H1 (cell line): ENCODE results near the gene MXD1. TPM values are rescaled to one million over a fixed set of nuclear protein-coding genes. Genes with fewer than 3 reads are reported as not detected.

ENCODE experiments used
- JUND ChIP-seq: IDR thresholded peaks from 2 replicates; pipeline ENCODE4 v1.6.1; 2011; ENCODE audit warnings: mild to moderate bottlenecking, improper control_type of control experiment, low read length
- KDM1A ChIP-seq: fragments of 200-600, 300-600 bp; sonication (generic); IDR thresholded peaks from 2 replicates; pipeline ENCODE4 v1.7.1; 2016; ENCODE audit warnings: mild to moderate bottlenecking, low read length, borderline replicate concordance
- RBBP5 ChIP-seq: IDR thresholded peaks from 2 replicates; pipeline ENCODE4 v1.7.1; 2012; ENCODE audit warnings: low read depth, mild to moderate bottlenecking, inconsistent platforms, low read length, moderate library complexity, borderline replicate concordance
- RFX5 ChIP-seq: IDR thresholded peaks from 2 replicates; pipeline ENCODE4 v1.6.1; 2011; ENCODE audit warnings: low read depth, low read length, improper control_type of control experiment, borderline replicate concordance
- SIN3A ChIP-seq, 2 experiments: IDR thresholded peaks in 1 of 2; conservative IDR thresholded peaks in 1 of 2; 2 replicates each; pipeline ENCODE4 v1.6.1; 2011 to 2012; ENCODE audit warnings: low read length in 2 of 2, improper control_type of control experiment in 1 of 2, low read depth in 1 of 2, mild to moderate bottlenecking in 1 of 2
- SP2 ChIP-seq: IDR thresholded peaks from 2 replicates; pipeline ENCODE4 v1.6.1; 2012; ENCODE audit warnings: mild to moderate bottlenecking, low read length, inconsistent platforms
- YY1 ChIP-seq: IDR thresholded peaks from 2 replicates; pipeline ENCODE4 v1.6.1; 2011; ENCODE audit warnings: low read depth, mild to moderate bottlenecking, low read length
- polyA plus RNA-seq, 7 experiments: library from polyadenylated mRNA; depleted of rRNA in 3 of 7; stranded (reverse) in 5 of 7; unstranded in 2 of 7; fragments of >200 nt in 5 of 7; fragments of 200-250 nt in 2 of 7; gene quantifications; 1 replicate in 5 of 7; 2 replicates in 1 of 7; 4 replicates in 1 of 7; pipeline versions ENCODE4 v1.2.1 to v1.2.3, GENCODE V29; 2011 to 2013; ENCODE audit warnings: missing spikeins in 2 of 7, mixed read lengths in 2 of 7
- total RNA-seq: library from RNA; stranded (reverse); fragmentation: NEBNext Ultra II Directional; extraction: Animal tissue kit (Norgen Biotek cat#: 25700); gene quantifications from 2 replicates; pipeline ENCODE4 v1.2.1, GENCODE V29; 2021

The MXD1 gene
- total and polyA plus RNA-seq, 2 of the 8 experiments (the other 6 are each of a cell fraction or from before 2014, with no cell fraction given): 1.6 to 2.6 TPM

- TF ChIP-seq YY1 (no peak), RBBP5 (no peak), JUND (no peak), SIN3A (conservative IDR thresholded peaks at IDR 0.05 in 1 of 2, IDR thresholded peaks at IDR 0.05 in 1 of 2; ENCODE audit: low read depth in 1 of 2, low read length in 2 of 2) (no peak), KDM1A (no peak), RFX5 (no peak), SP2 (no peak)
- TF ChIP-seq, all 59 proteins: peak for 0
Observed at GRCh38 chr2:69985688-69986087, 70.8 kb downstream of the MXD1 start (continued).
